Skin epidermis (tissue), 12 donors: ENCODE measurements around the gene SLC6A11.

Source experiments
- H3K27ac ChIP-seq, 21 experiments: fragments of 200-600 bp; sonication (generic) in 11 of 21; one replicate each; pipeline ENCODE4 v1.5.0; 2020; ENCODE audit warnings: mild to moderate bottlenecking in 3 of 21, inconsistent platforms in 2 of 21, moderate library complexity in 2 of 21
- H3K4me3 ChIP-seq, 7 experiments: fragments of 200-600 bp; sonication (generic) in 2 of 7; one replicate each; pipeline ENCODE4 v1.5.0; 2020; ENCODE audit warnings: inconsistent platforms in 2 of 7, mild to moderate bottlenecking in 2 of 7, moderate library complexity in 1 of 7

Gene SLC6A11

DNA sequence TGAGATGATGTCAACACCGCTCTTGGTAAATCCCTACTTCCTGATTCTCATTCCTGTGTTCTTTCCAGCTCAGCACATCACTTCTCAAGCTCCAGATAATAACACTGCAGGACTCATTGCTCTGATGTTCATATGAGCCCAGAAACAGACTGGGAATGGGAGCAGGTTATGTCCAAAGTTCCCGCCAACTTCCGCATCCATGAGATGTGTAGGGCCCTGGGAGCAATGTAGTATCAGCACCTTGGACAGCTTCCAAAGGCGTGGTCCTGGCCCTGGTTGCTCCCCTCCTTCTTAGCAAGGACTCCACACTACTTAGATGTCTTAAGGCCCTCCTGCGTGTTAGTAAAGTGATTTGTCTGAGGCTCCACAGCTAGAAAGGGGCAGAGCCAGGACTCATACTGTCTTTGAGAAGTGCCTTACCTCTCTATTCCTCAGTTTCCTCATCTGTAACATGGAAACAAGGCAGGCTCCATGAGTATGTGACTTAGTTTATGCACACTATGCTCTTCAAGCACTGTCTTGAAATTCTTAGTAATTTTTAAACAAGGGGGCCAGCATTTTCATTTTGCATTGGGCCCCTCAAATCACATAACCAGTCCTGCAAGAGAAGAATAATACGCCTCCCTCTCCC lies 148.6 kb downstream of the SLC6A11 start:
- H3K27ac ChIP-seq = no peak overlapping the region
- no peak overlapping the region for H3K4me3 ChIP-seq

DNA sequence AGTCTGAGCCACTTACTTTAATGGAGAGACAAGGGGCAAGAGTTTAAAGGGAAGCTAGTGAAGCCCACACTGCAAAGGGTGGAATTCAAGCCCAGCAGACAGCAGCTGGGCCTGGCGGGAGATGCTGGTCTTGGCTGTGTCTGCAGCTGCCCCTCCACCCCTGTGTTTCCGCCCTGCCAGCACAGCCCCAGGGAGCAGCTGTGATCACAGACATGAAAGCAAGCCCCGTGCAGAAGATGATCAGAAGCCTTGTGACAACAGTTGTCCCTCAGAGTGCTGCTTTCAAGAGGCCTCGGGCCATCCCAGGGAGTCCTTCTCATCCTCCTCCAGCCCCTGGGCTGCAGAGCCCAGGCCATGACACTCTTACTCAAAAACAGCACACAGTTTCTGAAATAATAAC lies 152.4 kb downstream of the SLC6A11 start:
- Histone ChIP-seq H3K27ac (no peak overlapping the region), H3K4me3 (no peak overlapping the region)

GRCh38 chr3:10970306-10970960 lies 154.4 kb downstream of the SLC6A11 start:
- Histone ChIP-seq H3K27ac (no peak overlapping the region), H3K4me3 (no peak overlapping the region)

- no peak overlapping the region for H3K4me3 ChIP-seq
- no peak overlapping the region for H3K27ac ChIP-seq
Measured at GRCh38 chr3:10972072-10972782, 156.2 kb downstream of the SLC6A11 start.

DNA sequence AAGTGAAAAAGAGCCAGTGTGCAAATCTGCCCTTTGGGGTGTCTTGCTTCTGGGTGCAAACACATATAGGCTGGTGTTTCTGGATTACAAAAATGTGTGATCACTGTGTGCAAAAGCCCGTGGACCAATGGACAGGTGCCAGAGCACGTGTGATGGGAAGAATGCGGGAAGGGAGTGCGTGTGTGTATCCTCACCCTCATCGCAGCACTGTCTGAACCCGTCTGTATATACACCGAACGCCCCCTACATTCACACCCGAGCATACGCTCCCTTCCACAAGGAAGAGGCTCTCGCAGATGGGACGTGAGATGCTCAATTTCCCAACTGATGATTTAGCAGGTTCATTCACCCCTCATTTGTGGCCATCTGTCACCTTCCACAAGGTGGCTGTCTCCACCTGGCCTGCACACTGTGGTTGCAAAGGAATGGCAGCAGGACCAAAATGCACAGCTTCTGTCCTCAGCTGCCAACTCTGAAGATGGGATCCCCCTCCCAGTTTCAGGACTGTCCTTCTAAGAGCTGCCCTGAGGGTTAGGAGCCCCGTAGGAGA lies 157.1 kb downstream of the SLC6A11 start:
- Histone ChIP-seq H3K4me3 (no peak overlapping the region), H3K27ac (no peak overlapping the region)

GRCh38 chr3:10974131-10974530 lies 158.1 kb downstream of the SLC6A11 start:
- no peak overlapping the region for H3K4me3 ChIP-seq
- no peak overlapping the region for H3K27ac ChIP-seq

GRCh38 chr3:10974746-10975375 lies 158.8 kb downstream of the SLC6A11 start:
- no peak overlapping the region for H3K4me3 ChIP-seq

DNA sequence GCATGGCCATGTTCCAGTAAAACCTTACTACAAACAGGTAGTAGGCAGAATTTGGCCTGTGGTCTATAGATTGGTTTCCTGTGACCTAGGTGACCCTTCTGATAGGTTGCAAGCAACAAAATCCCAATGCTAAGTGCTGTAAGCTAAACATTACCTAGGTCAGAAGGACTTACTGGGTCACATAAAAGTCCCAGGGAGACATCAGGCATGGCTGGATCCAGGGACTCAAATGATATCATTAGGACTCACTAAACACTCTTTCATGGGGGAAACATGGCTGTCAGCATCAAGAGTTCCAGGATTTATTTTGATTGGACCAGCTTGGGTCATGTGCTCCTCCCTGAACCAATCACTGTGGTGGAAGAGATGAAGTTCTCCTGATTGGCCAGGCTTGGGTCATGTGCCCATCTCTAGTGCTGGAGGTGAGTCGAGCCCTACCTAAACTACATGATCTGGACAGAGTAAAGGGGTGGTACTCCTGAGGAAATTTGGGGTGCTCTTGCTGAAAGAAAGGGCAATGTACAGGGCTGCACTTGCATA lies 159.7 kb downstream of the SLC6A11 start:
- no peak overlapping the region for H3K4me3 ChIP-seq
- H3K27ac ChIP-seq = no peak overlapping the region

More at GRCh38 chr3:10974746-10975375, 158.8 kb downstream of the SLC6A11 start:
- no peak overlapping the region for H3K27ac ChIP-seq

- H3K4me3 ChIP-seq = no peak overlapping the region
- H3K27ac ChIP-seq = no peak overlapping the region
Measured at GRCh38 chr3:10976770-10977169, 160.7 kb downstream of the SLC6A11 start.

GRCh38 chr3:10977892-10978510 lies 162.0 kb downstream of the SLC6A11 start:
- Histone ChIP-seq H3K27ac (no peak overlapping the region), H3K4me3 (no peak overlapping the region)

GRCh38 chr3:10978956-10979355 lies 162.9 kb downstream of the SLC6A11 start:
- H3K27ac ChIP-seq = no peak overlapping the region
- H3K4me3 ChIP-seq = no peak overlapping the region

- H3K27ac ChIP-seq = no peak overlapping the region
- H3K4me3 ChIP-seq = no peak overlapping the region
Measured at GRCh38 chr3:10980312-10980711, 164.3 kb downstream of the SLC6A11 start.

- H3K4me3 ChIP-seq = no peak overlapping the region
- no peak overlapping the region for H3K27ac ChIP-seq
Measured at GRCh38 chr3:10981031-10981430, 165.0 kb downstream of the SLC6A11 start.

DNA sequence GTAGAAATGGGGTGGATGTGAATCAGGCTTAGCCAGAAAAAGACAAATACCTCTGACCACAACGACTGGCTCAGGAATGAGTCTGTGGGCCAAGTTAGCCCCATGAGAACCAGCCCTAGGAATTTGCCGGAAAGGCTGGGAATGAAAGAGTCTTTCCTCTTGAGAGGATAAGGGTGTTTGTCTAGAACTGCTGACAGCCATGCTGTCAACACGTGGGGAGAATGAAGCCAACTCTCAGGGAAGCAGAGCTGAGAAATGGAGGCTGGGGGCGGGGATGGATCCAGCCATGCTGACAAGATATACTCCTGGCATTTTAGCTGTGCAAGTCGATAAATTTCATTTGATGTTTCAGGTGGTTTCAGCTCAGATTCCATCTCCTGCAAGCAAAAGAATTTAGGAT lies 165.9 kb downstream of the SLC6A11 start:
- Histone ChIP-seq H3K27ac (no peak overlapping the region), H3K4me3 (no peak overlapping the region)

DNA sequence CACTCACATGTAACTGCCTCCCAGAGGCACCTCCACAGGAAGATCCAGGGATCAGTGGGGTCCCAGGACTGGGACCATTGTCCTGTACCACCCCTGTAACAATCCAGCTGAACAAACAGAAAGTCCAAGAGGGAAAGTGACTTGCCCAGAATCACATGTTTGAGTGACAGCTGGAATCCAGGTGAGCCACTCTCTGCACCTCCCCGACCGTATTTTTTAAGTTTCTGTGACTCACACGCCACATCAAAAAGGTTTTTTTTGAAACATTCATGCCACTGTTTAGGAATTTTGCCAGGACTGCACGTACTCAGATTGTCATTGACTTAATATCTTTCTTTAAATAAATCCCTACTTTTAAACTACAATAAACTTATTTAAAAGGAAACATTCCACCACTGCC lies 166.8 kb downstream of the SLC6A11 start:
- Histone ChIP-seq H3K4me3 (no peak overlapping the region), H3K27ac (no peak overlapping the region)

GRCh38 chr3:10983219-10983916 lies 167.3 kb downstream of the SLC6A11 start:
- Histone ChIP-seq H3K27ac (no peak overlapping the region), H3K4me3 (no peak overlapping the region)

DNA sequence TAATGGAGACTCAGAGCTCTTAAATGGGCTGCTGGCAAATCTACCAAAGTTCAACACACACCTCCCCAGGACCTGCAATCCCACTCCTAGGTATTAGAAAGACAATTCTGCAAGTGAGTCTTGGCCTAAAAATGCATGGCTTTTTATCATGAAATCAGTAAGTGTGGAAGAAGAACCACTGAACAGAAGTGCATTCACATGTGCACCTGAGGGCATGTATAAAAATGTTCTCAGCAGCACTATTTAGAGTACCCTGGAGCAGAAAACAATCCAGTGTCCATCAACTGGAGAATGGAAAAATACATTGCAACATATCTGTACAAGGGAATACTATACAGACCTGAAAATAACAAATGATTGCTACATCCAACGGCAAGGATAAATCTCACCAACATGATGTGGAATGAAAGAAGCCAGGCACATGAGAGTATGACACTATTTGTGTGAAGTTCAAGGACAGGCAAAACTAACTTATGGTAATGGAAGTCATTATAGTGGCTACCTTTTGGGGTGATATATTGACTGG lies 168.4 kb downstream of the SLC6A11 start:
- H3K27ac ChIP-seq = no peak overlapping the region
- no peak overlapping the region for H3K4me3 ChIP-seq

GRCh38 chr3:10985181-10985580 lies 169.2 kb downstream of the SLC6A11 start:
- no peak overlapping the region for H3K27ac ChIP-seq
- H3K4me3 ChIP-seq = no peak overlapping the region

- Histone ChIP-seq H3K4me3 (no peak overlapping the region), H3K27ac (no peak overlapping the region)
Measured at GRCh38 chr3:10986592-10986991, 170.6 kb downstream of the SLC6A11 start.
